NCI-H2081 treated with DMSO at 0.1 percent for 48 hours (cell line): Measurements from ENCODE around the gene GNG13.
"Not testable (repeated sequence)": the region's sequence is repeated elsewhere in the genome, so short reads cannot be mapped to it uniquely, and the experiment has no call there.

ENCODE experiments used
- DNase-seq: peaks from one replicate; lab custom pipeline; 2025; lab: John Stamatoyannopoulos, UW

The GNG13 gene

DNA sequence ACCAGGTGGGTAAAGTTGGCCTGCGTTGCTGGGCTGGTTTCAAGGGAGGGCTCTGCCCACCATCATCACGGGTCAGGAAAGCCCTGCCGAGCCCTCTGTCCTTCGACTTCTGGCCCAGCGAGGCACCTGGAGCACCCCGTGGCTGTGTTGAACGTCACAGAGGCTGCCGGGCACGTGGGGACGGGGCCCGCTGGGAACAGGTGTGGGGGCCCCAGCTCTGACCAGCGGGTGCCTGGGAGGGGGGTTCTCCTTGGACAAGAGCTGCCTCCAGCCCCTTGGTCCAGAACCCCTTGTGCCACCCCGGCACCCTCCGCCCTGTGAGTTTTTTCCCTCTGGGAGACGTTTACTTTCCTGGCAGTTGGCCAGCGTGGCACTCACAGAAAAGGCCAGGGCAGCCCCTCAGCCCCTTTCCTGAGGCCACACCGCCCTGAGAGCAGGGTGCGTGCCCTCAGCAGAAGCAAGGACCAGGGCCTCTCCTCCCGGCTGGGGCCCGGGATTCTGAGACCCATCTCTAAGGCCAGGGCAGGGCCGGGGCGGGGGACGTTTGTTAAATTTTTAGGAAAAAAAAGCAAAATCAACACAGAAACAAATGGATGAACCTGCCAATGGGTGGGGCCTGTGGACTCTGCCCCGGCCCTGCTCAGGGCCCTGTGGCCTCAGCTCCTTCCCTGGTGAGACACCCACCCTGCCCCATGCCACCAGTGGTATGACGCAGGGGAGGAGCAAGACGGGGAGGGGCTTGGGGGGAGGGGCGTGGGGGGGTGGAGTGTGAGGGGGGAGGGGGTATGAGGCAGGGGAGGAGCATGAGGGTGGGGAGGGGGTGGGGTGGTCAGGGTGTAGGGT is 31.3 kb upstream of the GNG13 start:
- DNase-seq, result no peak

DNA sequence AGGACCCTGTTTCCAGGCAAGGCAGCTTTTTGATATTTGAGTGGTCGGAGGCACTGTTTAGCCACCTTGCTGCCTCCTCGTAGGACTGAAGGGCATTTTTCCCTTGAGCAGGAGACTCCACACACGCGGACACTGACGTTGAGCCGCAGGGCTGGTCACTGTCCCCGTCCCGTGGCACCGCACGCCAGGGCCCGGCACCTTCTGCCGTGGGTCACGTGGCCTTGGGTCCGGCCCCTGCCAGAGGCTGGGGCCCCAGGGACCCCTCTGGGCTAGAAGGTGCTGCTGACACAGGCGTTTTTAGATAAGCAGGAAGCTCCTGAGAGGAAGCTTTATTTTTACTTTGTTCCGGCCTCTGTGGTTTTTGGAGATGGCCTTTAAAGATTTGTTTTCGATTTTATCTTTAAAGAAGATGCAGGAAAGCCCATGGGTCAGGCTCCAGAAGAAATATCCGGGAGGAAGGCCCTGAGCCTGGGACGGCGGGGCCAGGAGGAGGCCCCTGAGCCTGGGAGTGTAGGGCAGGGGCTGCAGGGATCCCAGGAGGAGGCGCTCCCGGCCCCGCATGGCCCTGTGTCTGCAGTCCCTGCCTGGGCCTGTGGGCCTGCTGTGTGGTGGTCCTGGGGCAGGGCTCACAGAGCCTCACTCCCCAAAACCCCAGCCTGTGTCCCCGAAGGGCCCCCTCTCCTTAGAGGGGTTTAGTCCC is 30.5 kb upstream of the GNG13 start:
- DNase-seq, result no peak

DNA sequence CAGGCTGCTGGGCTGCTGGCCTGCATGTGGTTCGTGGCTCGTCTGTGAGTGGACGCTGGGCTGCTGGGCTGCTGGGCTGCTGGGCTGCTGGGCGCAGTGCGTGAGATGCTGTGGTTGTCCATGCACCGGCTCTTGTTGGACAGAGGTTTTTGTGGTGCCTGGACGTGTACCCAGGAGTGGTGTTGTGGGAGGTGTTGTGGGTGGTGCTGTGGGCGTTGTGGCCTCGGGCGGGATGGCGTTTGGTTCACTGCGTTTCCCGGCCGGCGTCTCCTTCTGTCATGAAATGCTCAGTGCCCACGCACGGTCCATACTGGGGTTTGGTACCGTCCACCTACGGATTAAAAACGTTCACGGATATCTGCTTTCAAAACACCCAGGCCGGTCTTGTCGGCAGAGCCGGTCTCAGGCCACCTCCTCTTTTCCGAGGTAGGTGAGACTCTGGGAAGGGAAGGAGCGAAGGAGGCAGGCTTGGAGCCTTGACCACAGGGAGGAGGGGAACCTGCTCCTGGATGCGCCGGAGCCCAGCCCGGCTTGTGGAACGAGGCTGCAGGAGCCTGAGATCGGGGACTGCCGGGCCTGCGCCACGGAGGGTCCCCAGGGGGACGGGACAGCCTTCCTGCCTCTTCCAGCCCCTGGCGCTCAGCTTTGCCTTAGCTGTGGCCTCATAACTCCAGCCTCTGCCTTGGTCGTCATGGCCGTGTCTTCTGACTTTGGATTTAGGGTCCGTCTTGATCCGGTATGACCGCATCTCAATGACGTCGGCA is 29.8 kb upstream of the GNG13 start:
- DNase-seq, result no peak

DNA sequence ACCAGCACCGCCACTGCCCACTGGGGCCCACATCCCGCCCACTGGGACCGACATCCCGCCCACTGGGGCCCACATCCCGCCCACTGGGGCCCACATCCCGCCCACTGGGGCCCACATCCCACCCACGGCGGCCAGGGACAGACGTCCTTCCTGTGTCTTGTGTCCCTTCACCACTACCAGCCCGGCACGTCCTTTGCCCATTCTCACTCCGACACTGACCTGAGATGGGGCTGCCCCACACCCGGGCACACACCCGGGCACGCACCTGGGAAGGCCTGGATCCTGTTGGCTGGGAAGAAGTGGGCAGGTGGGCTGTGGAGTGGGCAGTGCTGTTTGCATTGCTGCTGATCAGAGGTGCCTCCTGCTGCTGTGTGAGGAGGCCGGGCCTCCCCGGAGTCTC is 28.4 kb upstream of the GNG13 start:
- no peak for DNase-seq

DNA sequence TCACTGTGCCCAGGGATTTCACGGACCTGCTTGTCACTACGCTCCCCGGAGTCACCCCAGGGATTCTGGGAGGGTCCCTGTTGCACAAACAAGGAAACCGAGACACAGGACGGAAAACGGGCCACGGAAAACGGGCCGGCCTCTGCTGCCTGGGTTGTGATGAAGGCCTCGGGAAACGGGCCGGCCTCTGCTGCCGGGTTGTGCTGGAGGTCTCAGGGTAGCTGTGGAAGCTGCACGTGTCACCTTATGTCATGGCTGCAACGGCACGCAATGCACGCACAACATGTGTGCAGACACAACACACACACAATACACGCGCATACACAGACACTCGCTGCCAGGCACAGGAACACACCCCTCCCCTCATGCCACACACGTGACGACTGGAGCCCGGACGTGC is 27.0 kb upstream of the GNG13 start:
- DNase-seq, result no peak

DNA sequence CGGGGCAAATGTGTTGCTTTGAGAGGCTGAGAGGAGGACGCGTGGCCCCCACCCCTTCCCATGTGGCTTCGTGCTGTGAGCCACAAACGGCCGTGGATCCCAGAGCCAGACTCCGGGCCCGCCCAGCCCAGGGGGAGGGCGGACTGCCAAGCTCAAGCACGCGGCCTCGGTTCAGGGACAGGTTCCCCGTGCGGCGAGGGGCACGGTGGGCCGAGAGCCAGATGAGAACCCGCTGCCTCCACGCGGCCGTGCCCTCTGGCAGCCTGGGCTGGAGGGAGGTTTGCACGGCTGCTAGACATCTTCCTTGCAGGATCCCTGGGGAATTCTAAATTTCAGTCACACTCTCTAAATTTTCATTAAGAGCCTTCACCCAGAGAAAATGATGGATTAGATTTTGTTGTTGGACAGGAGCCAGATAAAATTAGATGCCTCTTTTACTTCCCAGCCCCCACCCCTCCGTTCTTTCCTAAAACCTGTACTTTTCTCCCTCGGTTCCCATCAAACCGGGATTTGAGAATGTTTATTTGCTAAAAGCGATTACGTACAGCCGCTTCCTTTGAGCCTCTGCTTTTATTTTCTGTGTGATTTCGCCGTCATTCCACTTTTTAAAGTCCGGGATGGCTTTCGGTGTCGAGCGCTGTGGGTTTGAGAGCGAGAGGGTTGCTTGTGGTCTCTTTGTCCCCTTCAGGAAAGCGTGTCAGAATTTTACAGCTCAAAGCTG is 25.0 kb upstream of the GNG13 start:
- no peak for DNase-seq

DNA sequence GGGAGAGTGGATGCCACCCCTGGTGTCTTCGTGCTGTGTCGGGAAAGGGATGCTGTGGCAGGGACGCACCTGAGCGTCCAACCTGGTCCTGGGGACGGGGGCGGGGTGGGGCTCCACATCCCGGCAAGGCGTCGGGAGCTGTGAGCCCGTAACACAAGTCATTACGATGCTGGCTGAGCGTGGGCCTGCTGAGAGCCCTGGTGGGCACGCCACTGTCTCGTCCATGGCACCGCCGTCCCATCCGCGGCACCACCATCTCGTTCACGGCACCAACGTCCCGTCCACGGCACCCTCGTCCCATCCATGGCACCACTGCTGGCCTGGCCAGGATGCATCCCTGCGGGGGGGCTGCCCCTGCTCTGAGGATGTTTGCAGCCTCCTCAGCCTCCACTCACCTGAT is 24.1 kb upstream of the GNG13 start:
- no peak for DNase-seq

DNA sequence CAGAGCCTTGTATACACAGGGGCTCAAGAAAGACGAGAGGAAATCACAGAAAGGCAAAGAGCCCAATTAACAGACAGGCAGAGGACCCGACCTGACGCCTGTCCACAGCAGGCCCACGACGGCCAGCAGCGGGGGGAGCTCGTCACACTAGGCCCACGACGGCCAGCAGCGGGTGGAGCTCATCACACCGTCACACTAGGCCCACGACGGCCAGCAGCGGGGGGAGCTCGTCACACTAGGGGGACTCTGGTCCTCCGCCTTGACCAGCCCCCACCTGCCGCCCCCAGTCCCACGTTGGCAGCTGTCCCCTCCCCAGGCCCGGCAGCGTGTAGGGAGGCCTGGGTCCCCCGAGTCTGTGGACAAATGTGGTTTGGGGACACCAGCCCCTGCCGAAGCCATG is 23.7 kb upstream of the GNG13 start:
- no peak for DNase-seq

DNA sequence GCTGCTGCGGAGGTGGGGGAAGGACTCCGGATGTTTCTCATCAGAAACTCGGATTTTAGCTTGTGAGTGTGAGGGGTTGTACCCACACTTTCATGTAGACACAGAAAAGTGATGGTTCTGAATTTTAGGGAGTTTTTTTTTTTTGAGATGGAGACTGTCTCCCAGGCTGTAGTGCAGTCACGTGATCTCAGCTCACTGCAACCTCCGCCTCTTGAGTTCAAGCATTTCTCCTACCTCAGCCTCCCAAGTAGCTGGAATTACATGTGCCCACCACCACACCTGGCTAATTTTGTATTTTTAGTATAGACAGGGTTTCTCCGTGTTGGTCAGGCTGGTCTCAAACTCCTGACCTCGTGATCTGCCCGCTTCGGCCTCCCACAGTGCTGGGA is 22.4 kb upstream of the GNG13 start:
- DNase-seq, result no peak

DNA sequence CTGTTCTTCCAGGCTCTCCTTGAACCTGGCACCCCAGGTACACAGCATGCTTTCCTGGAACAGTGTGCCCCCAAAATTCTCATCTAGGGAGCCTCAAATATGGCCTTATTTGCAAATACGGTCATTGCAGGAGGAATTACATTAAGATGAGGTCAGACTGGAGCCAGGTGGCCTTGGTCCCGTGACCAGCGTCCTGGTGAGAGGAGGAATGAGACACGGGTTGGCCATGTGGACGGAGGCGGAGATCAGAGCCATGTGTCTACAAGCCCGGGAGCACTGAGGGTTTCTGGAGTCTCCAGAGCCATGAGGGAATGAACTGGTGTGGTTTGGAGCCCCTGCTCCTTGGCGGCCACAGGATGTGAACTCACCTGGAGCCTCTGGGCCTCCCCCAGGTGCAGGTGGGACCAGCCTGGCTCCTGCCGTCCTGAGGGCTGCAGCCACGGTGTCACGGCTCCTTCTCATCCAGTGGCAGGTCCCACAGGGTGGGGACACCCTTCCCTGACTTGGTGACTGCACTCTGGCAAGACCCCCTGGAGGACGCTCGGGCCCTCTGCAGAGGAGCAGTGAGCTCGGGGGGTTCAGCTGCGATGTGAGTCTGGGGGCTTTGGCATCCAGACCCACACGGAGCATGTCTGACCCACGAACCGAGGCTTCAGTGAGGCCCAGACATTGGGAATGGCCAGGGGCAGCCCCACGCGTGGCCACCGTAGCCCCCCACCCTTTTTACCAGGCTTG is 21.8 kb upstream of the GNG13 start:
- DNase-seq, result no peak

DNA sequence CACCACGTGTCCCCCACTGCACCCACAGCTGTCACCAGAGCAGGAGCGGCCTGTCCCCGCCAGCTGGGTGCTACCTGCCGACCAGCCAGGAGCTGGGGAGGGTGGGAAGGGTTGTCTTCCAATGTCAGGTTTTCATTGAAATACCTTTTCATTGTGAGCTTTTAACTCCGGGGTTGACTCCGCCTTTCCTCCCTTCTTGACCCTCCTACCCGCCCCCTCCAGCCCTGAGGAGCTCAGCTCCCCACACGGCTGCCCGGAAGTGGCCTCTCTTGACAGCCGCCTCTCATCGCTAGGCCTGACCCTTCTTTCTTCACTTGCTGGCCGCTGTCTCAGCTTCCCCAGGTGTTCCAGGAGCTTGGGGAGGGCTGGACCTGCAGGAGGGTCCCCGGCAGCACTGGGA is 21.2 kb upstream of the GNG13 start:
- DNase-seq, result no peak

DNA sequence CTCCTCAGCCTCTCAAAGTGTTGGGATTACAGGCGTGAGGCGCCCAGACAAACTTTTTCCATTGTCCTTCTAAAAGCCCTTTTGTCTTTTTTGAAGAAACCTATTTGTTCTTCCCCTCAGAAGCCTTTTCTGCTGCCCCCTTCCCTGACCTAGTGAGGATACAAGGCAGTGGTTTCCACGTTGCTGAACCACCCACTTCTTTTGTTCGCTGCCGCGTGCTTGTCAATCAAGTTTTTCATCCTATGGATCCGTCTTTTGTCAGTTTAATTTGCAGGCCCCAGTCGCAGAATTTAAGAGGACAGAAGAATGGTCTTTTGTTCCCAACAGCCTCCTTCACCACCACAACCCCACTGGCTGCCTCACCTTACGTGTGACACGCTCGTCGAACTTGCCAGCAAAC is 20.2 kb upstream of the GNG13 start:
- DNase-seq, result no peak

DNA sequence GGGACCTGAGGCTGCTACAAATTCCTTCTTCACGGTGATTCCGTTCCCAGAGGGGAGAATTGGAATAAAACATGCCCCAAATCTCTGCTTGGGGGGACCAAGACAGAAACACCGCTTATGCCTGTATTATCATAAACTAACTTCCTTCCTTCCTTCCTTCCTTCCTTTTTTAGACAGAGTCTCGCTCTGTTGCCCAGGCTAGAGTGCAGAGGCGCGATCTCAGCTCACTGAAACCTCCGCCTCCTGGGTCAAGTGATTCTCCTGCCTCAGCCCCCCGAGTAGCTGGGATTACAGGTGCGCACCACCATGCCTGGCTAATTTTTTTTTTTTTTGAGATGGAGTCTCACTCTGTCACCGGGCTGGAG is 19.5 kb upstream of the GNG13 start:
- not testable (repeated sequence) for DNase-seq

DNA sequence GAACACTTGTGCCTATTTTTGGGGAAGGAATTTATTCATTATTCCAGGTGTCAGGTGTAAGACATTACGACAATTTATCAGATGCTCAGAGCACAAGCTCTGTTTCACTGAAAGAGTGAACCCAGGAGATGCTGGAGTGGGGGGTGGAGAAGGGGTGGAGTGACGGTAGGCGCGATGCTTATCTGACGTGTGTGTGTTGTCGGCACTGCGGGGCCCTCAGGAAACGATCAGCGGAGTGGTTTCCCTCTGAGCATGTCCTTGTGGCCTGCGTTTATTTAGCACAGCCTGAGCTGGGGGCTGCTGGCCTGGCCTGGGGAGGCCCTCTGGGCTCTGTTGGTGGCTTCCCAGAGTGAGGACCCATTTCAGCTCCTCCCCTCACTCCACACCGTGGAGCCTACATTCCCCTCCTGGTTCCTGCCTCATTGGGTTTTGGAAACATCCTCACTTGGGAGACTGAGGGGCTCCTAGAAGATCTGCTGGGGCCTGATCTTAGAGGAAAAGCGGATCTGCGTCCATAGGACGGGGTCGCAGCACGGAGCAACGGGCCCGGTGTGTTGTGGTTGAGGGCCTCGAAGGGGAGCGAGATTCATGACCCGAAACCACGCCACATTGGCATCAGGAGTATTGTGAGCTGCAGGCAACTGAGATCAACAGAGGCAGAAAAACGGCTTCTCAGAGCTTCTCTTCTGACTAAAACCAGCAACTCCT is 19.0 kb upstream of the GNG13 start:
- no peak for DNase-seq

DNA sequence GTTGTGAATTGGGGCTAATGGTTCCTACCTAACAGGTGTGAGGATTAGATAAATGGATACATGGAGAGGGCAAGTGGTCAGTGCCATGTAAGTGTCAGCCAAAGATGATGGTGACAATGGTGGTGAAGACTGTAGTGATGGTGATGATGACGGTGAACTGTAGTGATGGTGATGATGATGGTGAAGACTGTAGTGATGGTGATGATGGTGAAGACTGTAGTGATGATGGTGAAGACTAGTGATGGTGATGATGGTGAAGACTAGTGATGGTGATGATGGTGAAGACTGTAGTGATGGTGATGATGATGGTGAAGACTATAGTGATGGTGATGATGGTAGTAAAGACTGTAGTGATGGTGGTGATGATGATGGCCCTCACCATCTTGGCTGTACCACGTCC is 18.1 kb upstream of the GNG13 start:
- DNase-seq, result no peak

DNA sequence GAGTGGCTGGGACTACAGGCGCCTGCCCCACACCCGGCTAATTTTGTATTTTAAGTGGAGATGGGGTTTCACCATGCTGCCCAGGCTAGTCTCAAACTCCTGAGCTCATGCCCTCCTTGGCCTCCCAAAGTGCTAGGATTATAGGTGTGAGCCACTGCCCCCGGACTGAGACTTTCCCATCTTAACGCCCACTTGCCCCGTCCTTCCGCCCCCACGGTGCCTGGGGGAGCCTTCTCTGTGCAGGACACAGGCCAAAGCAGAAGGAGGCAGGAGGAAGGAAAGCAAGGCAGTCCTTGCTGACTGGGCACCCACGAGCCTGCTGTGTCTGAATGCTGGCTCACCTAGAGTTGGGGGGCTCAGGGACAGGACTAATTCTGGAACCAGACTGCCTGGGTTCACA is 17.6 kb upstream of the GNG13 start:
- no peak for DNase-seq

DNA sequence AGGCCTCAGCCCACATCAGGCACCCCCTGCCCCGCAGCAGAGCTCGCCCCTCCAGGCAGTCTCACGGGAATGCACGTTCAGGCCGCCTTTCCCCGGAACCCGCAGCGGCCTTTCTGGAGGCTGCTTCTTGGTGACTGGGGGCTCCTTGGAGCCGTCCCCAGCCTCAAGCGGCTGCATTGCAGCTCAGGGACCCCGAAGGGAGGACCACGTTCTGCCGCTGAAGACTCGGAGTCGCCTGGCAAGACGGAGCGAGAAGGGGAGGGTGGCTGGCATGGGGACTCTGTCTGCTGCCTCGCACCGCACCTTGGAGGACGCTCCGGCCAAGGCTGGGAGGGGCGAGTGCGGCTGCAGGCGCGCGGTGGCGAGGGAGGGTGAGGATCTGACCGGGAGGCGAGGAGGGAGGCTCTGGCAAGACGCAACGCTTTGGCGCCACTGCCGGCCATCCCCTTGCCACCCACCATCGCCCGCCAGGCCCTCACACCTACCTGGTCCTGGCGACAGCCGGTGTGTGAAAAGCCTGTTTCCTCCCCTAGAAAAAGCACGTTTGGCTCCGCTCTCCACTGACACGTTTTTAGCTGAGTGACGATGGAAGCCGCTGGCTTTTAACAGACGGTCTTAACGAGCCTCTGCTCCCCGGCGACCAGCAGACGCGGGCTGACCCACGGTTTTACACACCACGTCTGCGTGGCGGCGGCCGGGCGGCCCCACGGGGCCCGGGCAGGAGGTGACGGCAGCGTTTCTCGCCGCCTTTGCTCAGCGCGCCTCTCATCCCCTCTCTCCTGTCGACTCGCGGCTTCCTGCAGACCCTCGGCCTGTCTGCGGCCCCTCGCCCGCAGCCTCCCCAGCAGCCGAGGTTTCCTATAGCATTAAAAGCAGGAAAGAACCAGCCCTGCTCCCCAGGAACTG is 16.7 kb upstream of the GNG13 start:
- no peak for DNase-seq

DNA sequence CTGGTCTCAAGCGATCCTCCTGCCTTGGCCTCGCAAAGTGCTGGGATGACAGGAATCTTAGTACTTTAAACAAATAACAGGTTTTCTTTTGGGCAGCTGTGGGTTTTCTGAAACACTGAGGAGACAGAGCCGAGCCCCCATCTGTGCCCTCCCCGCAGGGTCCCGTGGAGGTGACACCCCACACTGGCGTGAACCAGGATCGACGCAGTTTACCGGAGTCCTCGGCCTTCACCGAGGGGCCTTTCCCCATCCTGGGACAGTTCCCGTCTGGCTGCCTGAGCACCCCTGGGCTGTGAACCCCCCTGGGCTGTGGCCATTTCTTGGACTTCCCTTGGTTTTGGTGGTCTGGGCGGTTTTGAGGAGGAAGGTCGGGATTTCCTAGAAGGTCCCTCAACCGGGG is 15.3 kb upstream of the GNG13 start:
- DNase-seq, result no peak

DNA sequence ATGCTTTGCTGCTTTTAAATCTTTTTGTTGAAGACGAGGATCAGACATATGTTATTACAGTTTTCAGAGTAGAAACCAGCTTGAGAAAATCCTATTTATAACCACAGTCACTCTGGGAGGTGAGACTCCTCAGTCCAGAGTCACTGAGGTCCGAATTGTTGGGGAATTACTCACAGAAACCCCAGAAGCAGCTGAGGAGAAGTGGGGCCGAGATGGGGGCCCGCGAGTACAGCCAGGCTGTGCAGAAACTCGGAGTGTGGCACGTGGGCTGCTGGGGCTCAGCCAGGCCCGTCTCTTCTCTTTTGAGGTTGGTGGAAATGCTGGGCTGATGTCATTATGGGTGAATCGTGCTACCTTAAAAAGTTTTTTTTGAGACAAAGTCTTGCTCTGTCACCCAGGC is 14.4 kb upstream of the GNG13 start:
- DNase-seq, result no peak

DNA sequence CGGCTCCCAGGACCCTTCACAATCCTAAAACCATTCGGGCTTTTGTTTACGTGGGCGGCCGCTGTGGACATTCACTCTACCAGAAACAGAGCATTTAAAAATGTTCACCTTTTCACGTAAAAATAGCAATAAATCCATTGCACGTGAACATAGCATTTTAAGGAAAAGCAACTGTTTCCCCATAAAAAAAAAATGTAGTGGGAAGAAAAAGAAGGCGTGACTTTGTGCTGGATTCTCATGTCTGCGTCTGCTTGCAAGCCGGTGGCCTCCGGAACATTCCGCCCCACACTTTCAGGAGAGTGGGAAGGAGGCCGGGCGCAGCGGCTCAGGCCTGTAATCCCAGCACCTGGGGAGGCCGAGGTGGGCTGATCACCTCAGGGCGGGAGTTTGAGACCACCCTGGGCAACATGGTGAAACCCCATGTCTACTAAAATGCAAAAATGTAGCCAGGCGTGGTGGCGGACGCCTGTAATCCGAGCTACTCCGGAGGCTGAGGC is 13.4 kb upstream of the GNG13 start:
- no peak for DNase-seq
